GM23248 (cell line): Measurements from ENCODE around the gene MOGAT3.

Experiments
- EZH2 ChIP-seq: fragments of 200-600 bp; sonication (generic); IDR thresholded peaks from 2 replicates; pipeline ENCODE4 v1.6.1; 2018; ENCODE audit warnings: antibody characterized with exemption, mild to moderate bottlenecking; ENCODE audit not compliant: insufficient read depth, poor library complexity, severe bottlenecking
- EZH2phosphoT487 ChIP-seq: fragments of 200-600 bp; sonication (generic); IDR thresholded peaks from 2 replicates; pipeline ENCODE4 v1.6.1; 2018; ENCODE audit warnings: antibody characterized with exemption, moderate library complexity, mild to moderate bottlenecking, low read depth; ENCODE audit not compliant: insufficient read depth

DNA sequence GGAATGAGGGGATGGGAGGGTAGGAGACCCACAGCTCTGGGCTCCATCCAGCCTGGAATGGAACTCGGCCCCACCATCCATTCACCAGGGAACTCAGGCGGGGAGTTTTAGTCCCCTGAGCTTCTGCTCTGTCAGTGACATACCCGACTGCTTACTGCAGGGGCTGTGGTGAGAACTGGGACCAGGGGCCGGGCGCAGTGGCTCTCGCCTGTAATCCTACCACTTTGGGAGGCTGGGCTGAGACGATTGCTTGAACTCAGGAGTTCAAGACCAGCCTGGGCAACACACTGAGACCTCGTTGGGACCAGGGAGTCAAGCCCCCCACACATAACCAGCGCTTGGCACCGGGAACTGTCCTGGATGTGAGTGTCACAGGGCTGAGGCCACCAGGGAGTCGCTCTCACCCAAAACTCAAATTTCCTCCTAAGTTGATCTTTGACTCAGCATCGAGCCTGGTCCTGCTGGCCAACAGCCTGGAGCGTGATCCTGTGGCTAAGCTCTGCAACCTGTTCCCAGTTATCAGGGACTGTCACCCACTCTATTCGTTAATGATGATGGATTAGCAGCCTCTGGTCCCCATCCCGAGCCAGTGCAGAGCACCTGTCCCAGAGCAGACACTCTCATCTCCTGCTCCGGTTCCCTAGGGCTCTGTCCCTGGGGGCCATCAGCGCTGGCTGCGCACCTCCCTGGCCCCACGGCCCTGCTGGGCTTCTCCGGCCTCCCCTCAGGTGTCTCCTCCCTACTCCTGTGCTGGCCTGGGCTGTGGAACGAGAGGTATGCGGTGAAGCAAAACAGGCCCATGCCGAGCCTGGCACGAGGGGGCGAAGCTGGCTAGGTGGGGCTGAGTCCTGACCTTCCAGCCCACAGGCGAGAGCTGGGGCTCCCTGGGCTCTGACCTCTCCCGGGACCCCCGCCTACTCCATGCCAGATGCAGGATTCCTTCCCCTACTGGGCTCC lies 37.7 kb upstream of the MOGAT3 start:
- TF ChIP-seq EZH2 = no peak
- no peak for TF ChIP-seq EZH2phosphoT487
